H1 (cell line): ENCODE results near the gene MIDN. TPM values are rescaled to one million over a fixed set of nuclear protein-coding genes. Genes with fewer than 3 reads are reported as not detected.

Experiments
- CTCF ChIA-PET: fragments of 300-600 bp; sonication (Branson Sonifier 250); formaldehyde crosslinking; loops from one replicate; lab custom pipeline; 2021; ENCODE audit not compliant: partially characterized antibody; lab: Charles Lee
- POLR2A ChIA-PET: fragments of 300-600 bp; sonication (Branson Sonifier 250); formaldehyde crosslinking; loops from one replicate; lab custom pipeline; 2021; ENCODE audit warnings: inconsistent platforms; ENCODE audit not compliant: partially characterized antibody; lab: Charles Lee
- DNase-seq, 2 experiments: peaks; one replicate each; pipeline versions ENCODE4 v3.0.0 to v3.0.0-alpha.2; 2010 to 2022; ENCODE audit warnings: low spot score in 2 of 2, low read depth in 1 of 2, mixed read lengths in 1 of 2
- FAIRE-seq: peaks from 2 replicates; lab custom pipeline; 2011; peaks lifted over from hg19 to GRCh38; lab: Jason Lieb, UNC
- H2AFZ ChIP-seq: 2 replicates; pipeline ENCODE4 v1.8.1; 2012; ENCODE audit warnings: low read length, inconsistent platforms
- H2AK5ac ChIP-seq: 2 replicates; pipeline ENCODE4 v1.6.1; 2013; ENCODE audit warnings: low read depth, low read length
- H2BK120ac ChIP-seq: replicated peaks from 2 replicates; pipeline ENCODE3; 2013; ENCODE audit warnings: low read depth, low read length, inconsistent platforms
- H2BK12ac ChIP-seq: 2 replicates; pipeline ENCODE4 v1.6.1; 2013; ENCODE audit warnings: low read depth, low read length
- H2BK15ac ChIP-seq: 2 replicates; pipeline ENCODE4 v1.6.1; 2013; ENCODE audit warnings: low read length
- H2BK20ac ChIP-seq: 2 replicates; pipeline ENCODE4 v1.6.1; 2013; ENCODE audit warnings: low read length
- H2BK5ac ChIP-seq: 2 replicates; pipeline ENCODE4 v1.6.1; 2013; ENCODE audit warnings: low read depth, low read length
- H3K14ac ChIP-seq: 2 replicates; pipeline ENCODE4 v1.6.1; 2013; ENCODE audit warnings: inconsistent platforms; ENCODE audit not compliant: insufficient read length
- H3K18ac ChIP-seq: 2 replicates; pipeline ENCODE4 v1.6.1; 2013; ENCODE audit warnings: low read length; ENCODE audit errors: extremely low read depth
- H3K23ac ChIP-seq: 2 replicates; pipeline ENCODE4 v1.6.1; 2013; ENCODE audit warnings: inconsistent platforms; ENCODE audit not compliant: insufficient read length
- H3K23me2 ChIP-seq: 2 replicates; pipeline ENCODE4 v1.6.1; 2013; ENCODE audit warnings: low read depth, low read length
- H3K27ac ChIP-seq: 2 replicates; pipeline ENCODE4 v1.6.1; 2011; ENCODE audit warnings: low read depth, low read length, inconsistent platforms
- H3K27me3 ChIP-seq, 4 experiments: replicated peaks in 1 of 4; 1 replicate in 1 of 4; 2 replicates in 3 of 4; pipeline versions ENCODE4 v1.6.1 to v1.8.1; 2011 to 2013; ENCODE audit warnings: low read length in 3 of 4, mild to moderate bottlenecking in 3 of 4, inconsistent platforms in 2 of 4, mixed read lengths in 2 of 4, moderate library complexity in 1 of 4; ENCODE audit not compliant: control insufficient read depth in 3 of 4, insufficient read depth in 3 of 4; ENCODE audit errors: extremely low read depth in 1 of 4
- H3K36me3 ChIP-seq, 4 experiments: 2 replicates each; pipeline versions ENCODE4 v1.6.1 to v1.8.1; 2011 to 2013; ENCODE audit warnings: mild to moderate bottlenecking in 4 of 4, low read length in 3 of 4, moderate library complexity in 2 of 4, control low read depth in 1 of 4, inconsistent platforms in 1 of 4; ENCODE audit not compliant: insufficient read depth in 4 of 4, control insufficient read depth in 2 of 4
- H3K4ac ChIP-seq: replicated peaks from 2 replicates; pipeline ENCODE3; 2013; ENCODE audit warnings: low read length, low read depth, mixed read lengths, inconsistent platforms; ENCODE audit not compliant: insufficient read length
- H3K4me1 ChIP-seq, 4 experiments: replicated peaks in 1 of 4; 1 replicate in 1 of 4; 2 replicates in 3 of 4; pipeline versions ENCODE4 v1.6.1 to v1.8.1; 2011 to 2013; ENCODE audit warnings: low read length in 3 of 4, inconsistent platforms in 2 of 4, mixed read lengths in 1 of 4; ENCODE audit not compliant: insufficient read depth in 4 of 4, control insufficient read depth in 3 of 4
- H3K4me2 ChIP-seq, 2 experiments: 2 replicates each; pipeline versions ENCODE4 v1.6.1 to v1.8.1; 2011 to 2013; ENCODE audit warnings: low read depth in 2 of 2, low read length in 2 of 2, control low read depth in 1 of 2, inconsistent platforms in 1 of 2, mild to moderate bottlenecking in 1 of 2; ENCODE audit not compliant: insufficient read depth in 1 of 2
- H3K4me3 ChIP-seq, 4 experiments: fragments of 200-600, 300-600 bp in 1 of 4; sonication (generic), shearing (Covaris generic), sonication (Bioruptor Twin) in 1 of 4; 2 replicates each; pipeline versions ENCODE4 v1.5.1 to v1.8.1; 2011 to 2016; ENCODE audit warnings: low read length in 4 of 4, low read depth in 3 of 4, control low read depth in 2 of 4, inconsistent platforms in 2 of 4, mild to moderate bottlenecking in 2 of 4, mixed read lengths in 1 of 4, moderate library complexity in 1 of 4; ENCODE audit not compliant: insufficient read depth in 2 of 4; ENCODE audit errors: extremely low read depth in 1 of 4
- H3K56ac ChIP-seq: replicated peaks from 2 replicates; pipeline ENCODE3; 2013; ENCODE audit warnings: low read depth, mild to moderate bottlenecking, mixed read lengths, low read length, inconsistent platforms; ENCODE audit not compliant: insufficient read length
- H3K79me1 ChIP-seq: 2 replicates; pipeline ENCODE4 v1.6.1; 2013; ENCODE audit warnings: low read depth, low read length, control low read depth
- H3K79me2 ChIP-seq, 2 experiments: 2 replicates each; pipeline versions ENCODE4 v1.6.1 to v1.8.1; 2012 to 2013; ENCODE audit warnings: low read length in 2 of 2, mild to moderate bottlenecking in 2 of 2, inconsistent platforms in 1 of 2; ENCODE audit not compliant: insufficient read depth in 2 of 2, control insufficient read depth in 1 of 2
- H3K9ac ChIP-seq, 4 experiments: replicated peaks in 1 of 4; 1 replicate in 1 of 4; 2 replicates in 3 of 4; pipeline versions ENCODE4 v1.6.1 to v1.8.1; 2011 to 2013; ENCODE audit warnings: low read depth in 3 of 4, low read length in 3 of 4, control low read depth in 2 of 4, mild to moderate bottlenecking in 2 of 4, moderate library complexity in 2 of 4, inconsistent platforms in 1 of 4; ENCODE audit errors: extremely low read depth in 1 of 4
- H3K9me3 ChIP-seq, 2 experiments: 2 replicates each; pipeline versions ENCODE4 v1.6.1 to v1.8.1; 2012 to 2013; ENCODE audit warnings: mild to moderate bottlenecking in 2 of 2, moderate library complexity in 2 of 2, control low read depth in 1 of 2, inconsistent platforms in 1 of 2, low read depth in 1 of 2, low read length in 1 of 2, mixed read lengths in 1 of 2; ENCODE audit not compliant: insufficient read depth in 2 of 2
- H4K20me1 ChIP-seq, 2 experiments: replicated peaks in 1 of 2; 2 replicates each; pipeline versions ENCODE3 to v1.8.1; 2011 to 2013; ENCODE audit warnings: inconsistent platforms in 2 of 2, low read length in 2 of 2, mild to moderate bottlenecking in 1 of 2; ENCODE audit not compliant: insufficient read depth in 2 of 2, control insufficient read depth in 1 of 2
- H4K5ac ChIP-seq: 2 replicates; pipeline ENCODE4 v1.6.1; 2013; ENCODE audit warnings: low read length, low read depth, mixed read lengths, inconsistent platforms; ENCODE audit not compliant: insufficient read length
- H4K8ac ChIP-seq: 2 replicates; pipeline ENCODE4 v1.8.0; 2013; ENCODE audit warnings: mild to moderate bottlenecking, moderate library complexity, low read length, inconsistent platforms; ENCODE audit not compliant: insufficient read depth; ENCODE audit errors: extremely low read depth
- H4K91ac ChIP-seq: replicated peaks from 2 replicates; pipeline ENCODE3; 2013; ENCODE audit warnings: low read length, mixed read lengths, inconsistent platforms; ENCODE audit not compliant: insufficient read length
- ATF2 ChIP-seq: IDR thresholded peaks from 2 replicates; pipeline ENCODE4 v1.6.1; 2012; ENCODE audit warnings: low read length, inconsistent platforms
- CTBP2 ChIP-seq: IDR thresholded peaks from 2 replicates; pipeline ENCODE4 v1.7.0; 2011; ENCODE audit warnings: borderline replicate concordance, mild to moderate bottlenecking, moderate library complexity, mixed read lengths, low read length; ENCODE audit not compliant: insufficient read depth, insufficient read length
- FOSL1 ChIP-seq: IDR thresholded peaks from 2 replicates; pipeline ENCODE4 v1.6.1; 2011; ENCODE audit warnings: mild to moderate bottlenecking, low read depth, low read length, moderate library complexity; ENCODE audit not compliant: insufficient read depth
- GABPA ChIP-seq: IDR thresholded peaks from 2 replicates; pipeline ENCODE4 v1.6.1; 2011; ENCODE audit warnings: mild to moderate bottlenecking, low read length, moderate library complexity, borderline replicate concordance; ENCODE audit not compliant: insufficient read depth
- GTF2F1 ChIP-seq: IDR thresholded peaks from 2 replicates; pipeline ENCODE4 v1.6.1; 2012; ENCODE audit warnings: low read depth, low read length, improper control_type of control experiment, borderline replicate concordance
- KDM4A ChIP-seq: IDR thresholded peaks from one replicate; pipeline ENCODE4 v1.7.1; 2012; ENCODE audit warnings: low read depth, mild to moderate bottlenecking, moderate library complexity, low read length, inconsistent platforms; ENCODE audit not compliant: severe bottlenecking
- PHF8 ChIP-seq: fragments of 200-600 bp; sonication (generic); conservative IDR thresholded peaks from 2 replicates; pipeline ENCODE4 v1.7.1; 2012; ENCODE audit warnings: low read depth, mild to moderate bottlenecking, inconsistent platforms, low read length, moderate library complexity
- POLR2A ChIP-seq, 2 experiments: IDR thresholded peaks; 1 replicate in 1 of 2; 2 replicates in 1 of 2; pipeline ENCODE4 v1.6.1; 2011; ENCODE audit warnings: low read depth in 2 of 2, low read length in 2 of 2, mild to moderate bottlenecking in 2 of 2; ENCODE audit errors: control extremely low read depth in 1 of 2
- SRF ChIP-seq: IDR thresholded peaks from 2 replicates; pipeline ENCODE4 v1.6.1; 2011; ENCODE audit warnings: mild to moderate bottlenecking, low read depth, low read length, moderate library complexity
- whole genome bisulfite sequencing, 2 experiments: shearing (Covaris generic) in 1 of 2; methylation state at CpG; one replicate each; pipeline versions ENCODE4 v1.1.6 to v1.1.7; 2013 to 2015; ENCODE audit warnings: low lambda C conversion rate in 2 of 2, mixed read lengths in 2 of 2, inconsistent platforms in 1 of 2, low coverage in 1 of 2, missing lambda C conversion rate in 1 of 2; ENCODE audit not compliant: insufficient replicate concordance in 2 of 2, insufficient coverage in 1 of 2, insufficient read length in 1 of 2; ENCODE audit errors: extremely low coverage in 1 of 2, missing lambda C conversion rate in 1 of 2; 5-methylcytosine and 5-hydroxymethylcytosine counted together
- polyA plus RNA-seq, 7 experiments: library from polyadenylated mRNA; depleted of rRNA in 3 of 7; stranded (reverse) in 5 of 7; unstranded in 2 of 7; fragments of >200 nt in 5 of 7; fragments of 200-250 nt in 2 of 7; gene quantifications; 1 replicate in 5 of 7; 2 replicates in 1 of 7; 4 replicates in 1 of 7; pipeline versions ENCODE4 v1.2.1 to v1.2.3, GENCODE V29; 2011 to 2013; ENCODE audit warnings: missing spikeins in 2 of 7, mixed read lengths in 2 of 7
- total RNA-seq: library from RNA; stranded (reverse); fragmentation: NEBNext Ultra II Directional; extraction: Animal tissue kit (Norgen Biotek cat#: 25700); gene quantifications from 2 replicates; pipeline ENCODE4 v1.2.1, GENCODE V29; 2021

Gene MIDN
- total and polyA plus RNA-seq, 2 of the 8 experiments (the other 6 are each of a cell fraction or from before 2014, with no cell fraction given) = 39.8 to 159 TPM

GRCh38 chr19:1273263-1274041, 25.1 kb downstream of the MIDN start:
- no peak for FAIRE-seq
- TF ChIP-seq GABPA = no peak
- TF ChIP-seq POLR2A (IDR thresholded peaks at IDR 0.05; ENCODE audit: control extremely low read depth in 1 of 2, low read depth in 2 of 2, low read length in 2 of 2) = peak; percentile 75 to 84
- no peak for TF ChIP-seq KDM4A
- no peak; the same call in 1 of the 2 replicates for TF ChIP-seq ATF2
- TF ChIP-seq SRF = no peak
- TF ChIP-seq GTF2F1 = no peak
- no peak for TF ChIP-seq FOSL1
- no peak for TF ChIP-seq PHF8
- no peak for TF ChIP-seq CTBP2

More at GRCh38 chr19:1273263-1274041, 25.1 kb downstream of the MIDN start:
- no peak overlapping the region; a peak in 1 of 7 replicates for H3K9ac ChIP-seq
- no peak overlapping the region for H3K14ac ChIP-seq
- H3K4ac ChIP-seq = no peak overlapping the region
- peaks cover 33 to 46% (median 41%) of the 10 kb centered on the region in 4 experiments for H3K36me3 ChIP-seq
- no peak overlapping the region for H3K18ac ChIP-seq
- H2BK12ac ChIP-seq = no peak overlapping the region
- ChIA-PET CTCF (interaction anchor here (1.3 to 3.1 kb wide), 3 partner anchors 12 to 29 kb away, joined by 5 to 29 read pairs (median 9); no protein-coding TSS in a partner anchor), POLR2A (interaction anchor here (0.6 to 11.4 kb wide), 27 partner anchors 10 to 422 kb away, joined by 3 to 331 read pairs (median 5); partner anchors contain the start of genes ATP5F1D, CBARP and CIRBP)
- WGBS, 2 experiments = 94% methylated on average over 25 of the region's 25 CpGs; no CpG with 5 or more reads in 1 of the 2 experiments
- peaks cover 5 to 38% of the 10 kb centered on the region in 2 experiments for H3K79me2 ChIP-seq
- H4K8ac ChIP-seq = 0 out of 2 replicates have a peak overlapping the region, but pooled peaks have one; percentile 36
- peak overlapping the region in 1 of 4 experiments; percentile 78; a peak in 1 of 8 replicates for H3K4me3 ChIP-seq
- no peak overlapping the region for H2BK120ac ChIP-seq
- no peak for DNase-seq
- H2BK20ac ChIP-seq = no peak overlapping the region
- no peak overlapping the region for H2BK15ac ChIP-seq
- peaks cover 18% of the 10 kb centered on the region; the same call in 1 of the 2 replicates for H3K23me2 ChIP-seq
- H3K23ac ChIP-seq = no peak overlapping the region
- H4K91ac ChIP-seq = no peak overlapping the region
- peaks cover 22% of the 10 kb centered on the region for H3K79me1 ChIP-seq
- H4K5ac ChIP-seq = no peak overlapping the region
- H3K4me2 ChIP-seq = peak overlapping the region; percentile 4 to 80; a peak in 1 of 4 replicates
- H2AK5ac ChIP-seq = no peak overlapping the region
- peak overlapping the region; percentile 11; the same call in 1 of the 2 replicates for H3K27ac ChIP-seq
- no peaks in the 10 kb centered on the region for H3K9me3 ChIP-seq
- H3K27me3 ChIP-seq = no peaks in the 10 kb centered on the region
- peaks cover 7 to 23% of the 10 kb centered on the region in 2 experiments for H4K20me1 ChIP-seq
- H3K4me1 ChIP-seq = peaks cover 4 to 30% (median 24%) of the 10 kb centered on the region in 4 experiments; a peak in 6 of 7 replicates
- no peak overlapping the region for H3K56ac ChIP-seq
- H2AFZ ChIP-seq = no peak overlapping the region
- 0 out of 2 replicates have a peak overlapping the region, but pooled peaks have one; percentile 60 for H2BK5ac ChIP-seq
